RKO (cell line): ENCODE data around the gene OSBPL8.
"Not testable (repeated sequence)": the region's sequence is repeated elsewhere in the genome, so short reads cannot be mapped to it uniquely, and the experiment has no call there.

Experiments used
- DNase-seq: peaks from one replicate; pipeline ENCODE4 v3.0.0-alpha.2; 2016; ENCODE audit warnings: low spot score

OSBPL8 gene

GRCh38 chr12:76413121-76413520, 146.4 kb downstream of the OSBPL8 start:
- DNase-seq = no peak

GRCh38 chr12:76410781-76411180, 148.8 kb downstream of the OSBPL8 start:
- no peak for DNase-seq

GRCh38 chr12:76410371-76410770, 149.2 kb downstream of the OSBPL8 start:
- DNase-seq = no peak

GRCh38 chr12:76409074-76409473, 150.5 kb downstream of the OSBPL8 start:
- no peak for DNase-seq

GRCh38 chr12:76407710-76408109, 151.9 kb downstream of the OSBPL8 start:
- DNase-seq = no peak

- no peak for DNase-seq
These were observed 157.3 kb downstream of the OSBPL8 start for GRCh38 chr12:76402259-76402658.

GRCh38 chr12:76400136-76400535, 159.4 kb downstream of the OSBPL8 start:
- no peak for DNase-seq

GRCh38 chr12:76399040-76399439, 160.5 kb downstream of the OSBPL8 start:
- peak; percentile 5 for DNase-seq

GRCh38 chr12:76398106-76398505, 161.5 kb downstream of the OSBPL8 start:
- no peak for DNase-seq

GRCh38 chr12:76391461-76391860, 168.1 kb downstream of the OSBPL8 start:
- DNase-seq = no peak

- no peak for DNase-seq
These were observed 172.0 kb downstream of the OSBPL8 start for GRCh38 chr12:76387614-76388013.

- no peak for DNase-seq
These were observed 175.0 kb downstream of the OSBPL8 start for GRCh38 chr12:76384560-76384959.

- no peak for DNase-seq
These were observed 175.6 kb downstream of the OSBPL8 start for GRCh38 chr12:76383988-76384387.

- no peak for DNase-seq
These were observed 180.3 kb downstream of the OSBPL8 start for GRCh38 chr12:76379261-76379660.

- not testable (repeated sequence) for DNase-seq
These were observed 182.7 kb downstream of the OSBPL8 start for GRCh38 chr12:76376876-76377275.

- no peak for DNase-seq
These were observed 183.6 kb downstream of the OSBPL8 start for GRCh38 chr12:76375939-76376338.

GRCh38 chr12:76375470-76375869, 184.1 kb downstream of the OSBPL8 start:
- no peak for DNase-seq

GRCh38 chr12:76374386-76375020, 185.1 kb downstream of the OSBPL8 start:
- DNase-seq = no peak

- no peak for DNase-seq
These were observed 191.3 kb downstream of the OSBPL8 start for GRCh38 chr12:76368230-76368629.

- DNase-seq = no peak
These were observed 193.4 kb downstream of the OSBPL8 start for GRCh38 chr12:76366163-76366562.

GRCh38 chr12:76364131-76364530, 195.4 kb downstream of the OSBPL8 start:
- not testable (repeated sequence) for DNase-seq

GRCh38 chr12:76360316-76360715, 199.3 kb downstream of the OSBPL8 start:
- DNase-seq = no peak

GRCh38 chr12:76356071-76356470, 203.5 kb downstream of the OSBPL8 start:
- DNase-seq = no peak

- peak; percentile 93 for DNase-seq
These were observed 211.3 kb downstream of the OSBPL8 start, which contains the start of gene BBS10 for GRCh38 chr12:76348079-76348901. BBS10 (minus strand) TSS chr12:76348415; CDS start chr12:76348358, 57 bp downstream.
